GM19468 (cell line): ENCODE data around the gene LRRC51.

Experiments
- ATAC-seq: cut with Tn5 transposase; IDR thresholded peaks from one replicate; pipeline ENCODE4 v1.9.1; 2021; ENCODE audit warnings: mild to moderate bottlenecking, moderate library complexity, moderate number of reproducible peaks; ENCODE audit not compliant: unreplicated experiment; ENCODE audit errors: extremely low read depth

Gene LRRC51

GRCh38 chr11:72069200-72069599 lies 11.4 kb upstream of the LRRC51 start:
- ATAC-seq = no peak

- ATAC-seq = no peak
Measured at GRCh38 chr11:72069787-72070251, 10.8 kb upstream of the LRRC51 start.

- no peak for ATAC-seq
Measured at GRCh38 chr11:72070491-72070890, 10.2 kb upstream of the LRRC51 start.

- ATAC-seq = no peak
Measured at GRCh38 chr11:72072348-72072747, 8.3 kb upstream of the LRRC51 start.

- ATAC-seq = no peak
Measured at GRCh38 chr11:72075109-72075508, 5.5 kb upstream of the LRRC51 start.

- no peak for ATAC-seq
Measured at GRCh38 chr11:72075756-72076155, 4.9 kb upstream of the LRRC51 start.

GRCh38 chr11:72078477-72078876 lies 2.2 kb upstream of the LRRC51 start:
- ATAC-seq = no peak

- no peak for ATAC-seq
Measured at GRCh38 chr11:72079819-72080325, 778 bp upstream of the LRRC51 start.

- ATAC-seq = no peak
Measured at GRCh38 chr11:72081184-72081644, 564 bp downstream of the LRRC51 start.

- ATAC-seq = no peak
Measured at GRCh38 chr11:72081821-72082453, 1.3 kb downstream of the LRRC51 start.

GRCh38 chr11:72083414-72083813 lies 2.8 kb downstream of the LRRC51 start:
- ATAC-seq = no peak

- ATAC-seq = no peak
Measured at GRCh38 chr11:72084076-72084475, 3.4 kb downstream of the LRRC51 start.

- ATAC-seq = no peak
Measured at GRCh38 chr11:72084965-72085364, 4.3 kb downstream of the LRRC51 start.

GRCh38 chr11:72085621-72086351 lies 5.1 kb downstream of the LRRC51 start:
- ATAC-seq = no peak

GRCh38 chr11:72088076-72088808 lies 7.6 kb downstream of the LRRC51 start:
- ATAC-seq = no peak

GRCh38 chr11:72091292-72091691 lies 10.6 kb downstream of the LRRC51 start:
- no peak for ATAC-seq

- no peak for ATAC-seq
Measured at GRCh38 chr11:72098741-72099140, 18.1 kb downstream of the LRRC51 start.

- no peak for ATAC-seq
Measured at GRCh38 chr11:72100009-72100408, 19.4 kb downstream of the LRRC51 start.

GRCh38 chr11:72100462-72100861 lies 19.8 kb downstream of the LRRC51 start:
- no peak for ATAC-seq

- ATAC-seq = no peak
Measured at GRCh38 chr11:72102162-72102561, 21.5 kb downstream of the LRRC51 start.

- no peak for ATAC-seq
Measured at GRCh38 chr11:72102631-72102945, 21.9 kb downstream of the LRRC51 start.
